Measurements from ENCODE around the gene TNC.

GRCh38 chr9:115018547-115019435 is 99.2 kb downstream of the TNC start:
- TF ChIP-seq IRF3 (IDR thresholded peaks at IDR 0.05; ENCODE audit: low read depth, low read length) (no peak), POLR2AphosphoS5 (IDR thresholded peaks at IDR 0.05; ENCODE audit: low read depth, low read length) (peak; percentile 19; the same call in 1 of the 2 replicates), CTCF (IDR thresholded peaks at IDR 0.05) (no peak), SIN3A (IDR thresholded peaks at IDR 0.05; ENCODE audit: borderline replicate concordance, low read depth, low read length) (no peak), EZH2phosphoT487 (IDR thresholded peaks at IDR 0.05; ENCODE audit: borderline replicate concordance, low read depth) (no peak), NRF1 (IDR thresholded peaks at IDR 0.05; ENCODE audit: low read depth, low read length) (no peak), YY1 (IDR thresholded peaks at IDR 0.05; ENCODE audit: low read depth) (no peak), TEAD4 (IDR thresholded peaks at IDR 0.05; ENCODE audit: borderline replicate concordance, insufficient read depth) (0 out of 2 replicates have a peak, but pooled peaks have one; percentile 12), RXRA (IDR thresholded peaks at IDR 0.05; ENCODE audit: borderline replicate concordance, low read depth) (no peak), SMC3 (IDR thresholded peaks at IDR 0.05; ENCODE audit: low read depth, low read length) (no peak)

Data from SK-N-SH (cell line).